Aorta (tissue), 5 donors: ENCODE measurements around the gene NUCB1. TPM values are rescaled to one million over a fixed set of nuclear protein-coding genes. Genes with fewer than 3 reads are reported as not detected.
"Not testable (repeated sequence)": the region's sequence is repeated elsewhere in the genome, so short reads cannot be mapped to it uniquely, and the experiment has no call there.

Experiments
- ATAC-seq: fragments of 200-7000 bp; cut with Tn5 transposase; one replicate; pipeline ENCODE4 v1.9.1; 2022; ENCODE audit warnings: moderate library complexity; ENCODE audit not compliant: low FRiP score
- DNase-seq, 2 donors: peaks; one replicate each; pipeline ENCODE4 v3.0.0-alpha.2; 2020
- H3K27ac ChIP-seq, 2 donors: one replicate each; pipeline ENCODE4 v1.5.1; 2013; ENCODE audit warnings: low read length in 2 of 2, mild to moderate bottlenecking in 2 of 2, moderate library complexity in 2 of 2, control low read depth in 1 of 2, inconsistent platforms in 1 of 2, low read depth in 1 of 2
- H3K27me3 ChIP-seq, 2 donors: one replicate each; pipeline ENCODE4 v1.6.1; 2013; ENCODE audit warnings: control low read depth in 1 of 2, low read length in 1 of 2, mild to moderate bottlenecking in 1 of 2, moderate library complexity in 1 of 2; ENCODE audit not compliant: insufficient read depth in 2 of 2, control insufficient read depth in 1 of 2
- H3K36me3 ChIP-seq, 2 donors: one replicate each; pipeline ENCODE4 v1.6.1; 2013; ENCODE audit warnings: control low read depth in 1 of 2, low read length in 1 of 2, mild to moderate bottlenecking in 1 of 2; ENCODE audit not compliant: insufficient read depth in 2 of 2, control insufficient read depth in 1 of 2
- H3K4me1 ChIP-seq, 2 donors: one replicate each; pipeline ENCODE4 v1.6.1; 2013; ENCODE audit warnings: low read length in 2 of 2, control low read depth in 1 of 2, mild to moderate bottlenecking in 1 of 2, moderate library complexity in 1 of 2; ENCODE audit not compliant: insufficient read depth in 2 of 2, control insufficient read depth in 1 of 2
- H3K4me3 ChIP-seq, 2 donors: one replicate each; pipeline ENCODE4 v1.5.1; 2013; ENCODE audit warnings: low read length in 2 of 2, control low read depth in 1 of 2, mild to moderate bottlenecking in 1 of 2
- H3K9me3 ChIP-seq: one replicate; pipeline ENCODE4 v1.6.1; 2013; ENCODE audit warnings: mild to moderate bottlenecking, low read length; ENCODE audit not compliant: control insufficient read depth
- WGBS, 2 donors: extraction: QIAGEN DNeasy Blood & Tissue Kit; methylation state at CpG; one replicate each; pipeline ENCODE4 v1.1.7; 2013; 5-methylcytosine and 5-hydroxymethylcytosine counted together
- intact Hi-C, 2 donors: fragments of 100-400 bp; cut with DNase I; formaldehyde crosslinking; loops; one replicate each; pipeline versions ENCODE4 v1.14.2 to v1.15.0; 2022
- polyA plus RNA-seq, 2 donors: library from polyadenylated mRNA; stranded (reverse); fragments of 200-250 nt; gene quantifications; one replicate each; pipeline ENCODE4 v1.2.3, GENCODE V29; 2013
- total RNA-seq, 2 donors: library from RNA; stranded (reverse); fragmentation: NEBNext Ultra II Directional; extraction: Animal tissue kit (Norgen Biotek cat#: 25700); gene quantifications; one replicate each; pipeline ENCODE4 v1.2.1, GENCODE V29; 2021
- donor health status: healthy with polysubstance abuse.
- donor health status: Bipolar disorder and iron deficiency.
- donor health status: DM: no; HTN: no; CAD: no.
- donor health status: DM: no; HTN: no; CAD: no.
- donor health status: DM: yes; HTN: yes; CAD: no.

NUCB1 gene
- total and polyA plus RNA-seq, 4 donors, result 82.9 to 380 (median 325) TPM

DNA sequence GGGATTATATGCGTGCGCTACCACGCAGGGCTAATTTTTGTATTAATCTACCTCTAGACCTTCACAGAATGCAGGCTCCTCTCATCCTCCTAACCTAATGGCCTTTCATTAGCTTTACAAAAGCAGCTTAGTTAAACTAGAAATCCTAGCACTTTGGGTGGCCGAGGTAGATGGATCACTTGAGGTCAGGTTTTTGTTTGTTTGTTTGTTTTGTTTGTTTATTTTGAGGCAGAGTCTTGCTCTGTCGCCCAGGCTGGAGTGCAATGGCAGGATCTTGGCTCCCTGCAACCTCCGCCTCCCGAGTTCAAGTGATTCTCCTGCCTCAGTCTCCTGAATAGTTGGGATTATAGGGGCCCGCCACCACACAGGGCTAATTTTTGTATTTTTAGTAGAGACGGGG is 20.4 kb upstream of the NUCB1 start:
- peak in 1 of 2 donors; percentile 47 for DNase-seq
- H3K27ac ChIP-seq, result peak overlapping the region in 1 of 2 donors; percentile 51
- WGBS, 2 donors, result 91 to 93% methylated on average over 9 of the region's 9 CpGs
- H3K4me3 ChIP-seq, H3K4me1 ChIP-seq, H3K9me3 ChIP-seq, H3K27me3 ChIP-seq, H3K36me3 ChIP-seq, ATAC-seq: not testable (repeated sequence)
- intact Hi-C loops, result loop anchor here in 1 of 2 donors (10.0 kb wide), 1 partner anchor 85 kb away; the partner anchor contains the start of gene FTL

DNA sequence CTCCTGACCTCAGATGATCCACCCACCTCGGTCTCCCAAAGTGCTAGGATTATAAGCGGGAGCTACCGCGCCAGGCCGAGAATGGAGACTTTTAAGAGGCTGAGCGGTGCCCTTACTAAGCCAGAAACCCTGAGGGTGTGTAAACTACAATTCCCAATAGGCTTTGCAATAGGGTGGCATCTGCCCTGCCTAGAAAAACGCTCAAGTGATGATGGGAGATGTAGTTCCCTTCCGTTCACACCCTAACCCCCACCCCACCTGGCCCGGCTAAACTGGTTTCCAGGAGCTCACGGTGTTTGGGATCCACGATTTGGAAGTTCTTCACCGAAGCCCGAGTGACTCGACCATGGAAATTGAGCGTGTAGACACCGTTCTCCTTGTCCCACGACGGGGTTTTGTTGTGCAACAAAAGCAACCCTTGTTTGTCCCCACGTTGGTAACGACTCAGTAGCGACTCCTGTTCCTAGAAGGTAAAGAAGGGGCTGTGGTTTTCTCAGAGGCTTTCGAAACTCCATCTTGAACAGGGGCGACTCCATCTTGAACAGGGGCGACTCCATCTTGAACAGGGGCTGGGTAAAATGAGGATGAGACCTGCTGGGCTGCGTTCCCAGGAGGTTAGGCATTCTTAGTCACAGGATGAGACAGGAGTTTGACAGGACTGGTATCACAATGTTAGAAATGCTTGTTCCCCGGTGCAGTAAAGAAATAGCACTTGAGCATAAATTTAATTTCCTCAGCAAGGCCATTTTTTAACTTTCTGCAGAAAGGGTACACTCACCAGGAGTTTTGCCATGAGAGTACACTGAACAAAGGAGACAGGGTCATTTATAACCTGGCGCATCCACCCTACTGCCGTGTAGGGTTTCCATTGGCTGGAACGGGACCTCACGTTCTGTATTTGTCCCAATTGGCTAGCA is 18.1 kb upstream of the NUCB1 start:
- peak overlapping the region in 1 of 2 donors; percentile 5 for H3K27ac ChIP-seq

DNA sequence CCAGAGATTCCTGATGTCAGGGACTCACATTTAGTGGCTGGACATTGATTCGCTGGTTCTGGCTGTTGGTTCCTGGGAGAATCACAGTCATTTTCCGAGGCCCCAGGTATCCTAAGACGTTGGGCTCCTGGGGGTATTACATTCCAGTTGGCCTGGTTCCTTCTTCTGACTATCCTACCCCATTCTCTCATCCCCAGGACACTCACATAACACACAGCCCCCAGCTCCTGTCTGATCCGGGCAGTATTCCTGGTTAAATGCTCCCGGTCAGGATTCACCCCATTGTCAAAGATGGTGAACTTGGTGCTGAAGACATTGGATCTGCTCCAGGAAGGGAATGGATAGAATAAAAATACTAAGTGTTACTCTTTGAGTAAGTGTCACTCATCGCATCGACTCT is 16.4 kb upstream of the NUCB1 start:
- ATAC-seq, result no peak
- H3K36me3 ChIP-seq, result no peaks in the 10 kb centered on the region
- WGBS, 2 donors, result 95 to 96% methylated on average over 7 of the region's 7 CpGs

More for the DNA sequence above, 18.1 kb upstream of the NUCB1 start:
- DNase-seq (peak in 1 of 2 donors; percentile 66), ATAC-seq (peak; percentile 27)
- no peaks in the 10 kb centered on the region for H3K9me3 ChIP-seq
- H3K36me3 ChIP-seq, result no peaks in the 10 kb centered on the region
- intact Hi-C loops, result no loop called here
- H3K4me1 ChIP-seq, result no peaks in the 10 kb centered on the region
- 79 to 83% methylated on average over 30 of the region's 30 CpGs for WGBS, 2 donors
- H3K4me3 ChIP-seq, result no peak overlapping the region
- H3K27me3 ChIP-seq, result no peaks in the 10 kb centered on the region

DNA sequence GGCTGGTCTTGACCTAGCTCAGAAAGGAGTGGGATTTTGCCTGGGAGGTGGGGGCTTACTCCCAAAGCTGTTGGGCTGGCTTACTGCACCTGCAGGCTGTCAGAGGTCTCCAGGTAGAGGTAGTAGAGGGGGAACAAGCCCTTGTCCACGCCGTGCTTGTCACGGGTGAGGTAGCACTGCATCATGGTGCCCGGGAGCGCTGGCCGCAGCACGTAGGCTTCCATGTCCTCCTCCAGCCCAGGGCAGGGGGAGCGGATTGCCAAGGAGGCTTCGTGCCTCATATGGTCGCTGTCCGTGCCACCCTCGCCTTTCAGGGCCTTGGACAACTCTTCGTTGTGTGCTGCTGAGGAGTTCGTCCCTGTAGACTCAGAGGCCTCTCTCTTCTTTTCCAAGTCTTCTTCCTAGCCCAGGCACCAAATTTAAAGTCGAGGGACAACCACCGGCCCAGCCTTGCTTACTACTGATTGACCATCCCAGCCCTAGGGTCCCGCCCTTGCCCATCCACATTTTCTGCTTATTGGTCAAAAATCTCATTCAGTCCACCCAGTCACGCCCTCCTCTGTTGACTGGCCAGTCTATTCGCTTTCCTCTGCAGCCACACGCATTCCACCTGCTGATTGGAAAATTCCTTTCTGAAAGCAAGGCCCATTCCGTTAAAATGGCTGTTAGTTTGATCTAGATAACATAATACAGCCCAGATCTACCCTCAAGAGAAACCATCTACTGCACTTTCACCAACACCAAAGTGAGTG is 12.1 kb upstream of the NUCB1 start:
- no peaks in the 10 kb centered on the region for H3K4me1 ChIP-seq
- intact Hi-C loops, result no loop called here
- no peaks in the 10 kb centered on the region for H3K27me3 ChIP-seq
- no peaks in the 10 kb centered on the region for H3K9me3 ChIP-seq
- 94 to 95% methylated on average over 21 of the region's 21 CpGs for WGBS, 2 donors
- ATAC-seq, result no peak
- H3K4me3 ChIP-seq, result no peak overlapping the region
- no peak overlapping the region for H3K27ac ChIP-seq
- no peak for DNase-seq
- H3K36me3 ChIP-seq, result no peaks in the 10 kb centered on the region

More for the DNA sequence above, 16.4 kb upstream of the NUCB1 start:
- Histone ChIP-seq H3K9me3 (no peaks in the 10 kb centered on the region), H3K27me3 (no peaks in the 10 kb centered on the region), H3K4me1 (no peaks in the 10 kb centered on the region), H3K27ac (no peak overlapping the region), H3K4me3 (no peak overlapping the region)
- intact Hi-C loops, result no loop called here
- DNase-seq, result no peak

DNA sequence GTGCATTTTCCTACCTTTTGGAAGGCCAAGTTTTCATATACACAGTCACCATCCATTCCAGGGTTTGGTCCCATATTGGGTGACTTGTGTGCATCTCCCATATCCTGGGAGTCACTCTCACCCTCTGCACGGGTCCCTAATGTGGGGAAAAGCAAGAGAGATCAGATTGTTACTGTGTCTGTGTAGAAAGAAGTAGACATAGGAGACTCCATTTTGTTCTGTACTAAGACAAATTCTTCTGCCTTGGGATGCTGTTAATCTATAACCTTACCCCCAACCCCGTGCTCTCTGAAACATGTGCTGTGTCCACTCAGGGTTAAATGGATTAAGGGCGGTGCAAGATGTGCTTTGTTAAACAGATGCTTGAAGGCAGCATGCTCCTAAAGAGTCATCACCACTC is 10.6 kb upstream of the NUCB1 start:
- H3K9me3 ChIP-seq, H3K27ac ChIP-seq, H3K4me3 ChIP-seq, ATAC-seq, DNase-seq, H3K36me3 ChIP-seq, intact Hi-C loops, H3K4me1 ChIP-seq, H3K27me3 ChIP-seq: not testable (repeated sequence)
- 72 to 91% methylated on average over 2 of the region's 3 CpGs for WGBS, 2 donors

DNA sequence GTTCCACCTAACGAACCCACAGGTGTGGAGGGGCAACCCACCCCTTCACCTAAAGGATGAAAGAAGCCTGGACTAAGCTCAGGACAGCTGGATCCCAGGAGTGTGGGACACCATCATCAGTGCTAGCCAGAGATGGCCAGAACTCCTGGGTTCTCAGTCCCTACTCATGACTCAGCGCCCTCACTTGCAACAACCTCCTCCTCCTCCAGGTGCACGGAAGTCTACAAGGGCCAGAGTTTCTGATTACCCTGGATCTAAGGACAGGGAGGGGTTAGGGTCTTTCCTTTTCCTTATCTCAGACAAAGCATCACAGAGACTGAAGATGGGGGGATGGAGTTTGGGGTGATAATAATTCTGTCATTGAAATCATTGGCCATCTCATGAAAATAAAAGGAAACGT is 9.6 kb upstream of the NUCB1 start:
- Histone ChIP-seq H3K27me3 (no peaks in the 10 kb centered on the region), H3K4me1 (no peaks in the 10 kb centered on the region), H3K4me3 (no peak overlapping the region), H3K27ac (no peak overlapping the region), H3K9me3 (no peaks in the 10 kb centered on the region), H3K36me3 (no peaks in the 10 kb centered on the region)
- DNase-seq (no peak), ATAC-seq (no peak)
- intact Hi-C loops, result no loop called here
- WGBS, 2 donors, result 89% methylated on average over 4 of the region's 4 CpGs

DNA sequence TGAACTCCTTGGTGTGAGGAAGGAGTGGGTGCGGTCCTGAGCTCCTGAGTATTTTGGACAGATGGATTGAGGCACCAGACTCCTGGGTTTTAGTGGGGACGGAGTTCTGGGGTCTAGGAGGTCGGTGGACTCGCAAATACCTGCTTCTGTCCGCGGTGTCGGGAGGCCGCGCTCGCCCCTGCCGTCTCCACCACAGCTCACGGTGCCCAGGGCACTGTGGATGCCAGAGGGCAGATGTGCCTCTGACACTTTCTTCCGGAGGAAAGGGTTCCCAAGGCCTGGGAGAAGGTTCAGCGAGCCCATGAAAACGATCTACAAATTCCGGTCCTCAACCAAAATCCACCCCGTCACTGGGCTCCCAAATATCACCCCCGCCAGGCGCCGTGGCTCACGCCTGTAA is 4.9 kb upstream of the NUCB1 start:
- no peak for ATAC-seq
- Histone ChIP-seq H3K36me3 (no peaks in the 10 kb centered on the region), H3K4me1 (no peaks in the 10 kb centered on the region), H3K9me3 (no peaks in the 10 kb centered on the region), H3K27ac (no peak overlapping the region), H3K27me3 (no peaks in the 10 kb centered on the region), H3K4me3 (no peak overlapping the region)
- DNase-seq, result no peak
- 70% methylated on average over 21 of the region's 21 CpGs for WGBS, 2 donors
- intact Hi-C loops, result no loop called here

DNA sequence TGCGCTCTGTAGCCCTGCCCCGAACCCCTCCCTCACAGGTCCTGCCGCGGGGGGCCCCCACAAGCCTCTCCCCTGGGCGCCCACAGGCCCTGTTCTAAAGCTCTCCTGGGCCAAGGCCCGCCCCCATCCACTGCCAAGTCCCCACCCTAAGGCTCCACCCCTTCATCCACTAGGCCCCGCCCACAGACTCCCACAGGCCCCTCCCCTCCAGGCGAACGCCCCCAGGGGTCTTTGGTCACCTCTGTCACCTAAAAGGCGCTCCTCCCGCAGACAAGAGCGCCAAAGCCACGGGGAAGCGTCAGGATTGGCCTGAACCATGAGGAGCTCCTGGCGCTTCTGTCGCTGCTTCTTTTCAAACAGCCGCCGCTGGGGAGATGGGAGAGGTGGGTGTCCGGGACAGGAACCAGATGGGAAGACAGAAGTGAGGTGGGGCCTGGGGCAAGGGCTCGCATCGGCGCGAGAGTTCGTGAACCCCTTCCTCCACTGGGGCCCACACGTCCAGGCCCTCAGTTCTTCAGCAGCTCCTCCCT is 3.9 kb upstream of the NUCB1 start:
- intact Hi-C loops, result no loop called here
- DNase-seq (peak; percentile 69 to 87), ATAC-seq (peak; percentile 31)
- Histone ChIP-seq H3K4me3 (no peak overlapping the region), H3K9me3 (no peaks in the 10 kb centered on the region), H3K27me3 (no peaks in the 10 kb centered on the region), H3K4me1 (no peaks in the 10 kb centered on the region), H3K36me3 (no peaks in the 10 kb centered on the region), H3K27ac (no peak overlapping the region)
- WGBS, 2 donors, result 35 to 37% methylated on average over 24 to 25 of the region's 25 CpGs
